Erythroblast (primary cell): ENCODE measurements around the gene TFAP2E.

Experiments
- GATA1 ChIP-seq: IDR thresholded peaks from 2 replicates; pipeline ENCODE4 v1.6.1; 2011; ENCODE audit warnings: low read depth, mild to moderate bottlenecking, control low read depth, low read length, moderate library complexity
- POLR2A ChIP-seq: IDR thresholded peaks from 2 replicates; pipeline ENCODE4 v1.6.1; 2011; ENCODE audit warnings: mild to moderate bottlenecking, low read length

DNA sequence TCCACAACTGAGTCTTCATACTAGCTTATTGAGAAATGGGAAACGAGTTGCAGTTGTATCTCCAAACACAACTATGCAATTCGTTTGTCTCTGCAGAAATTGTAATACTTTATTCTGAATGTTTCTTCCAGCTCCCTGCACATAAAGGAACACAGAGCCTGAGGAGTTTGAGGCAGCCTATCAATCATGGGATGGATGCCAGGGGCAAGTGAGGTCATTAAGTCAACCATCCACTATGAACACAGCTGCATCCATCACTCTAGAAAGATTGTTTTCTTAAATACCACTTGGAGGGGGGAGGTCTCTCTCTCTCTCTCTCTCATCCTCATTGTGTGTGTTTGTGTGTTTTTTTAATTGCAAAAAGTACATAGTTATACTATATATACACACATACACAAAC is 71.1 kb downstream of the TFAP2E start:
- no peak for TF ChIP-seq POLR2A
- TF ChIP-seq GATA1: no peak
